ENCODE results near the gene OCA2.

Gene OCA2

GRCh38 chr15:28022961-28023360 lies 76.2 kb downstream of the OCA2 start:
- H3K4me3 ChIP-seq (ENCODE audit: insufficient read depth, low read length, poor library complexity, severe bottlenecking): no peak overlapping the region
- TF ChIP-seq EZH2phosphoT487 (conservative IDR thresholded peaks at IDR 0.05; ENCODE audit: low read length) (no peak), CTCF (IDR thresholded peaks at IDR 0.05; ENCODE audit: insufficient read depth, low read length, poor library complexity, severe bottlenecking) (no peak)
- H3K9ac ChIP-seq (ENCODE audit: low read length): no peak overlapping the region
- H3K27me3 ChIP-seq (ENCODE audit: low read length): no peaks in the 10 kb centered on the region
- H4K20me1 ChIP-seq (ENCODE audit: low read depth, low read length): no peaks in the 10 kb centered on the region
- H2AFZ ChIP-seq (ENCODE audit: low read depth, low read length, severe bottlenecking): no peak overlapping the region
- no peaks in the 10 kb centered on the region for H3K36me3 ChIP-seq (ENCODE audit: low read length)
- no peak overlapping the region for H3K27ac ChIP-seq (ENCODE audit: low read depth, low read length)
- H3F3A ChIP-seq (ENCODE audit: insufficient read depth): no peaks in the 10 kb centered on the region
- H3K4me2 ChIP-seq (ENCODE audit: low read depth, low read length, poor library complexity, severe bottlenecking): no peak overlapping the region
- no peaks in the 10 kb centered on the region for H3K9me2 ChIP-seq (replicated peaks; ENCODE audit: insufficient read depth, low read length)
- no peaks in the 10 kb centered on the region for H3K79me2 ChIP-seq (ENCODE audit: insufficient read depth, low read length)
- no peaks in the 10 kb centered on the region for H3K9me3 ChIP-seq (ENCODE audit: insufficient read depth, low read length)

DNA sequence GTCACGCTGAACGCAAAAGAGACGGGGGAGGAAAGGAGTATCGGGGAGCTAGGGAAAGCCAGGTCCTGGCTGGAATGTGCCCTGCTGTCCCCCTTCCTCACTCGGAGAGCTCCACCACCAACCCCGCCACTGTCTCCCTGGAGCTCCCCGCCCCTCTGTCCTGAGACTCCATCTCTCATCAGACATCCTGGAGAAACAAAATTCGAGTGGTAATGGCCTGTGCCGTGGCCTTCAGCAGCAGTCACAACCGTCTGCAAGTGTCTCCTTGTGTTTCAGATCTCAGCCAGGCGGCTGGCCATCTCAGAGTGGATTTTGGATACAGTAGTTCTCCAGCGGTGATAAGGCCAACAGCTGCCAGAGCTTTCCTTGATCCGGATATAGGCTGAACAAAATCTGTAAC lies 76.9 kb downstream of the OCA2 start:
- no peak overlapping the region for H3K4me2 ChIP-seq (ENCODE audit: low read depth, low read length, poor library complexity, severe bottlenecking)
- no peaks in the 10 kb centered on the region for H3K27me3 ChIP-seq (ENCODE audit: low read length)
- no peaks in the 10 kb centered on the region for H3F3A ChIP-seq (ENCODE audit: insufficient read depth)
- no peak overlapping the region for H3K9ac ChIP-seq (ENCODE audit: low read length)
- H3K79me2 ChIP-seq (ENCODE audit: insufficient read depth, low read length): no peaks in the 10 kb centered on the region
- H3K27ac ChIP-seq (ENCODE audit: low read depth, low read length): no peak overlapping the region
- no peaks in the 10 kb centered on the region for H3K36me3 ChIP-seq (ENCODE audit: low read length)
- H2AFZ ChIP-seq (ENCODE audit: low read depth, low read length, severe bottlenecking): no peak overlapping the region
- TF ChIP-seq EZH2phosphoT487 (conservative IDR thresholded peaks at IDR 0.05; ENCODE audit: low read length) (no peak), CTCF (IDR thresholded peaks at IDR 0.05; ENCODE audit: insufficient read depth, low read length, poor library complexity, severe bottlenecking) (no peak)
- H3K9me2 ChIP-seq (replicated peaks; ENCODE audit: insufficient read depth, low read length): no peaks in the 10 kb centered on the region
- H3K9me3 ChIP-seq (ENCODE audit: insufficient read depth, low read length): no peaks in the 10 kb centered on the region
- H4K20me1 ChIP-seq (ENCODE audit: low read depth, low read length): no peaks in the 10 kb centered on the region
- no peak overlapping the region for H3K4me3 ChIP-seq (ENCODE audit: insufficient read depth, low read length, poor library complexity, severe bottlenecking)

DNA sequence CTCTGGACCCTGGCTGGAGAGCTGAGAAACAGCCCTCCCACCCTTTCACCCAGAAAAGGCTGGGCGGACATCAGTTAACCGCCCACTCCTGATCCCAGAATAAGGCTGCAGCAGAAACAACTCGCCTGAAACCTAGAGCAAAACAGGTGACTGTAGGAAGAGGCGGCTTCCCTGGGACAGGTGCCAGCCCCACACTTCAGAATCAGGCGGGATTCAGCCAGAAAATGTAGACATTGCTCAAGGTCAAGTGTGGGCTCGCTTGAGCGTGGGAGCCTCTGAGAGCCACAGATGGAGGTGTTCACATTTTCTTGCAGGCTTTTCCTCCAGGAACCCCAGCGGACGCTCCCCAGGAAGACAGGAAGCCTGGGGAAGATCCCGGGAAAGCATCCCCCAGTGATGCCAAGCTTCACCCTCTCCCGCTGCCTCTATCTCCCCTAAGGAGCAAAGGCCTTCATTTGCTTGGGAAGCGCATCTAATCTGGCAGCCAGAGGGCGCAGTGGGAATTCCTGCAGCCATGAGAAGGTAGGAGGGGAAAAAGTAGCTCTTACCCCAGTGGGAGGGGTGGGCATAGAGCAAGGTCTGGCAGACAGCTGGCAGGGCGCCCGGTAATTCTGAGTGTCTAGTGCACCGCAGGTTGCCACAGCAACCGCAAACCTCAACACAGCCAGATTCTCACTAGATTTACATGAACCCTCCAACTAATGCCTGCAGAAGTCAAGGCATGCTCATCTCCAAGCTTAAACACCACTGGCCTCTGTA lies 77.7 kb downstream of the OCA2 start:
- TF ChIP-seq CTCF (IDR thresholded peaks at IDR 0.05; ENCODE audit: insufficient read depth, low read length, poor library complexity, severe bottlenecking) (no peak), EZH2phosphoT487 (conservative IDR thresholded peaks at IDR 0.05; ENCODE audit: low read length) (no peak)
- Histone ChIP-seq H4K20me1 (ENCODE audit: low read depth, low read length) (no peaks in the 10 kb centered on the region), H3K27me3 (ENCODE audit: low read length) (no peaks in the 10 kb centered on the region)

More for the DNA sequence above, 77.7 kb downstream of the OCA2 start:
- Histone ChIP-seq H3K79me2 (ENCODE audit: insufficient read depth, low read length) (no peaks in the 10 kb centered on the region), H3K27ac (ENCODE audit: low read depth, low read length) (no peak overlapping the region), H2AFZ (ENCODE audit: low read depth, low read length, severe bottlenecking) (no peak overlapping the region), H3K36me3 (ENCODE audit: low read length) (no peaks in the 10 kb centered on the region), H3K4me2 (ENCODE audit: low read depth, low read length, poor library complexity, severe bottlenecking) (no peak overlapping the region), H3K4me3 (ENCODE audit: insufficient read depth, low read length, poor library complexity, severe bottlenecking) (no peak overlapping the region), H3K9me2 (replicated peaks; ENCODE audit: insufficient read depth, low read length) (no peaks in the 10 kb centered on the region), H3K9ac (ENCODE audit: low read length) (no peak overlapping the region), H3F3A (ENCODE audit: insufficient read depth) (no peaks in the 10 kb centered on the region), H3K9me3 (ENCODE audit: insufficient read depth, low read length) (no peaks in the 10 kb centered on the region)
